Lower leg skin (tissue), 3 donors: ENCODE data around the gene CYP26B1.

ENCODE experiments used
- POLR2A ChIP-seq, 2 donors: fragments of 450-650 bp; IDR thresholded peaks; one replicate each; pipeline ENCODE4 v1.6.1; 2016 to 2017; ENCODE audit warnings: antibody characterized with exemption in 2 of 2, mild to moderate bottlenecking in 1 of 2, moderate library complexity in 1 of 2
- TF ChIP-seq, protein P1 (sequence below), 3 donors: fragments of 450-650 bp; IDR thresholded peaks; one replicate each; pipeline ENCODE4 v1.5.1; 2016; ENCODE audit warnings: antibody characterized with exemption in 3 of 3, mild to moderate bottlenecking in 3 of 3, moderate library complexity in 2 of 3

DNA sequence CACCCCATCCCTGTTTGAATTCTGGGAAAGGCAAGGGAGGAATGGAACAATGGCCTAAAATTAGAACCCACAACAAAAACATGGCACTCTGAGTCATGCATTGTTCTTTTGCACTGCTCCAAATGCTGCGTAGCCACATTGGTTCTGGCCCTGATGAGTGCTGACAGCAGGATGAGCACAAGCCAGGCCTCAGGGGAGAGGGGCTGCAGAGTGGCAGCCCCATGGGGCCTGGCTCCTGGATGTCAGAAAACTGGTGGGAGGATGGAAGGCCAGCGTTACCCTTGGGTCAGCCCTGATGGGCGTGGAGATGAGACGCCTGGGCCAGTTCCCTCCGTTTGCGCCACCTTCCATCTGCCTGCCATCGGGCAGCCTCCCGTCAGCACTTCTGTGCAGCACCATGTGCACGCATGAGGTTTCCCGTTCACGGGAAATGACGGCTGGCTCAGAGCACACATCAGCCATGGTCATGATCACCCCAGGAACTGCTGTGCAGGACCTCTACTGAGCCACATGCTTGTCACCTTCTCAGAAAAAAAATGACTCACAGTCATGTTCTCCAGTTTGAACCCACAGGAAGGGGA lies 65.6 kb downstream of the CYP26B1 start:
- TF ChIP-seq, protein P1, sequence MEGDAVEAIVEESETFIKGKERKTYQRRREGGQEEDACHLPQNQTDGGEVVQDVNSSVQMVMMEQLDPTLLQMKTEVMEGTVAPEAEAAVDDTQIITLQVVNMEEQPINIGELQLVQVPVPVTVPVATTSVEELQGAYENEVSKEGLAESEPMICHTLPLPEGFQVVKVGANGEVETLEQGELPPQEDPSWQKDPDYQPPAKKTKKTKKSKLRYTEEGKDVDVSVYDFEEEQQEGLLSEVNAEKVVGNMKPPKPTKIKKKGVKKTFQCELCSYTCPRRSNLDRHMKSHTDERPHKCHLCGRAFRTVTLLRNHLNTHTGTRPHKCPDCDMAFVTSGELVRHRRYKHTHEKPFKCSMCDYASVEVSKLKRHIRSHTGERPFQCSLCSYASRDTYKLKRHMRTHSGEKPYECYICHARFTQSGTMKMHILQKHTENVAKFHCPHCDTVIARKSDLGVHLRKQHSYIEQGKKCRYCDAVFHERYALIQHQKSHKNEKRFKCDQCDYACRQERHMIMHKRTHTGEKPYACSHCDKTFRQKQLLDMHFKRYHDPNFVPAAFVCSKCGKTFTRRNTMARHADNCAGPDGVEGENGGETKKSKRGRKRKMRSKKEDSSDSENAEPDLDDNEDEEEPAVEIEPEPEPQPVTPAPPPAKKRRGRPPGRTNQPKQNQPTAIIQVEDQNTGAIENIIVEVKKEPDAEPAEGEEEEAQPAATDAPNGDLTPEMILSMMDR (IDR thresholded peaks at IDR 0.05), result no peak
- no peak for TF ChIP-seq POLR2A (IDR thresholded peaks at IDR 0.05)
